K562 (cell line): Measurements from ENCODE around the gene NET1. TPM values are rescaled to one million over a fixed set of nuclear protein-coding genes. Genes with fewer than 3 reads are reported as not detected.

Source experiments
- BCOR ChIP-seq: fragments of 450-650 bp; IDR thresholded peaks from 2 replicates; pipeline ENCODE4 v1.6.1; 2016
- CBX1 ChIP-seq: sonication (generic); IDR thresholded peaks from 2 replicates; pipeline ENCODE4 v1.6.1; 2016; ENCODE audit warnings: antibody characterized with exemption, low read depth, mild to moderate bottlenecking
- COPS2 ChIP-seq: fragments of 450-650 bp; conservative IDR thresholded peaks from 2 replicates; pipeline ENCODE4 v1.6.1; 2016; ENCODE audit warnings: mild to moderate bottlenecking, moderate library complexity
- CREBBP ChIP-seq: IDR thresholded peaks from one replicate; pipeline ENCODE4 v1.6.1; 2012; ENCODE audit warnings: low read depth, mild to moderate bottlenecking, control low read depth, inconsistent platforms, low read length
- ETV5 ChIP-seq: sonication (generic); formaldehyde crosslinking; IDR thresholded peaks from 2 replicates; pipeline ENCODE4 v1.4.0; 2020; ENCODE audit warnings: low read depth, mild to moderate bottlenecking, missing genetic modification reagents
- HDAC2 ChIP-seq: fragments of 450-650 bp; IDR thresholded peaks from 2 replicates; pipeline ENCODE4 v1.6.1; 2016; ENCODE audit warnings: mild to moderate bottlenecking
- KAT2B ChIP-seq: IDR thresholded peaks from one replicate; pipeline ENCODE4 v1.6.1; 2012; ENCODE audit warnings: low read depth, mild to moderate bottlenecking, control low read depth, inconsistent platforms, low read length, moderate library complexity
- KDM1A ChIP-seq, 2 experiments: fragments of 450-650 bp; IDR thresholded peaks; 2 replicates each; pipeline ENCODE4 v1.6.1; 2016; ENCODE audit warnings: mild to moderate bottlenecking in 2 of 2
- MCM5 ChIP-seq: fragments of 450-650 bp; IDR thresholded peaks from 2 replicates; pipeline ENCODE4 v1.6.1; 2016; ENCODE audit warnings: low read depth
- PCBP1 ChIP-seq: fragments of 200-400 bp; formaldehyde crosslinking; IDR thresholded peaks from 2 replicates; pipeline ENCODE4 v1.6.1; 2018; ENCODE audit warnings: mild to moderate bottlenecking, low read depth, low read length; ENCODE audit not compliant: poor library complexity, severe bottlenecking
- RB1 ChIP-seq: fragments of 450-650 bp; IDR thresholded peaks from 2 replicates; pipeline ENCODE4 v1.6.1; 2017; ENCODE audit warnings: low read depth, mild to moderate bottlenecking
- RBFOX2 ChIP-seq: fragments of 200-400 bp; formaldehyde crosslinking; IDR thresholded peaks from 2 replicates; pipeline ENCODE4 v1.6.1; 2017; ENCODE audit warnings: low read depth, mild to moderate bottlenecking, low read length, moderate library complexity
- SIN3B ChIP-seq: fragments of 450-650 bp; IDR thresholded peaks from 2 replicates; pipeline ENCODE4 v1.6.1; 2017; ENCODE audit warnings: low read depth, mild to moderate bottlenecking, moderate library complexity
- STAT5B ChIP-seq: fragments of 250-450 bp; sonication (Bioruptor Pico); IDR thresholded peaks from 2 replicates; pipeline ENCODE4 v1.8.0; 2021; ENCODE audit warnings: mild to moderate bottlenecking, inconsistent platforms
- ZNF124 ChIP-seq: sonication (generic); formaldehyde crosslinking; IDR thresholded peaks from 2 replicates; pipeline ENCODE4 v1.8.1; 2022; ENCODE audit warnings: missing genetic modification reagents
- ZNF76 ChIP-seq: fragments of 250-450 bp; sonication (Bioruptor Pico); IDR thresholded peaks from 2 replicates; pipeline ENCODE4 v1.4.0; 2020; ENCODE audit warnings: mild to moderate bottlenecking, moderate library complexity, borderline replicate concordance
- polyA plus RNA-seq, 8 experiments: library from polyadenylated mRNA; depleted of rRNA in 4 of 8; stranded (reverse) in 5 of 8; unstranded in 3 of 8; fragments of >200 nt; fragmentation: Nextera tagmentation in 2 of 8; fragmentation: Illumina TruSeq in 1 of 8; extraction: Ambion mirVana in 2 of 8; extraction: Trizol in 1 of 8; gene quantifications; 2 replicates each; pipeline versions ENCODE4 v1.2.1 to v1.2.3, GENCODE V29; 2011 to 2014; ENCODE audit warnings: inconsistent platforms in 1 of 8, missing spikeins in 1 of 8
- total RNA-seq, 7 experiments: library from RNA; depleted of rRNA in 6 of 7; stranded (reverse); fragments of >200 nt in 6 of 7; fragmentation: Illumina TruSeq in 2 of 7; extraction: Trizol in 2 of 7; gene quantifications; 2 replicates each; pipeline versions ENCODE4 v1.2.1 to v1.2.3, GENCODE V29; 2011 to 2021; ENCODE audit warnings: low replicate concordance in 1 of 7
- TF ChIP-seq, protein P1 (sequence below): fragments of 200-800 bp; sonication (Bioruptor generic); IDR thresholded peaks from 2 replicates; pipeline ENCODE4 v1.6.1; 2016; ENCODE audit warnings: missing genetic modification characterization, missing compliant biosample characterization
- TF ChIP-seq, protein P2 (sequence below): fragments of 450-650 bp; IDR thresholded peaks from 2 replicates; pipeline ENCODE4 v1.6.1; 2016; ENCODE audit warnings: missing biosample characterization, missing genetic modification characterization
- TF ChIP-seq, protein P3 (sequence below): sonication (generic); formaldehyde crosslinking; IDR thresholded peaks from 2 replicates; pipeline ENCODE4 v1.8.1; 2023; ENCODE audit warnings: mild to moderate bottlenecking, missing genetic modification reagents, moderate library complexity

The NET1 gene
- total and polyA plus RNA-seq, 9 of the 15 experiments (the other 6 are each of a cell fraction or from before 2014, with no cell fraction given): 47.4 to 258 (median 106) TPM

DNA sequence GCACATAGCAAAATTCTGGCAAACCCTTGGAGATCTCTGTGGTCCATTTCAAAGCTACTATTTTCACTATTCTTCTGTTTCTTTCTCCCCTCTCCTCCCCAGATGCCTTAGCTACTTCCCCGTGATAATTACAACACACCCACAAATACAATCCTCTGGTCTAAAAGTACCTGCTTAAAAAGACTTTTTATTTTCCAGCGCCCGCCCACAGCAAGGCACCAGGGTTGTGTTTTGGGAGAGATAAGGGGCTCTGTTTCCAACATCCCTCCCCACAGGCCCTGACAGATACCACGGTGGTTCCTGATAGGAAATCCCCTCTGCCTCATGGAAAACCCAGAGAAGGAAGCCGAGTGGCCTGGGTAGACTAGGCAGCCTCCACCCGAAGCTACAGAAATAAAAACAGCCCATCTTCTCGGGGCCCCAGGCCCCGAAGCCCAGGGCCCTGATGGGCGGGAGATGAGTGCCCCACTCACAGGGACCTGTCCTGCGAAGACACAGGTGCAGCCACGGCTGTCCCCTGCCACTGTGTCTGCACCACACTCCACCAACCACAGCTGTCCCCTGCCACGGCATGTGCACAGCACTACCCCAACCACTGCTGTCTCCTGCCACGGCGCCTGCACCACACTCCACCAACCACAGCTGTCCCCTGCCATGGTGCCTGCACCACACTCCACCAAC, 67.3 kb downstream of the NET1 start (continued):
- TF ChIP-seq COPS2: no peak
- no peak for TF ChIP-seq SIN3B
- TF ChIP-seq, protein P1, sequence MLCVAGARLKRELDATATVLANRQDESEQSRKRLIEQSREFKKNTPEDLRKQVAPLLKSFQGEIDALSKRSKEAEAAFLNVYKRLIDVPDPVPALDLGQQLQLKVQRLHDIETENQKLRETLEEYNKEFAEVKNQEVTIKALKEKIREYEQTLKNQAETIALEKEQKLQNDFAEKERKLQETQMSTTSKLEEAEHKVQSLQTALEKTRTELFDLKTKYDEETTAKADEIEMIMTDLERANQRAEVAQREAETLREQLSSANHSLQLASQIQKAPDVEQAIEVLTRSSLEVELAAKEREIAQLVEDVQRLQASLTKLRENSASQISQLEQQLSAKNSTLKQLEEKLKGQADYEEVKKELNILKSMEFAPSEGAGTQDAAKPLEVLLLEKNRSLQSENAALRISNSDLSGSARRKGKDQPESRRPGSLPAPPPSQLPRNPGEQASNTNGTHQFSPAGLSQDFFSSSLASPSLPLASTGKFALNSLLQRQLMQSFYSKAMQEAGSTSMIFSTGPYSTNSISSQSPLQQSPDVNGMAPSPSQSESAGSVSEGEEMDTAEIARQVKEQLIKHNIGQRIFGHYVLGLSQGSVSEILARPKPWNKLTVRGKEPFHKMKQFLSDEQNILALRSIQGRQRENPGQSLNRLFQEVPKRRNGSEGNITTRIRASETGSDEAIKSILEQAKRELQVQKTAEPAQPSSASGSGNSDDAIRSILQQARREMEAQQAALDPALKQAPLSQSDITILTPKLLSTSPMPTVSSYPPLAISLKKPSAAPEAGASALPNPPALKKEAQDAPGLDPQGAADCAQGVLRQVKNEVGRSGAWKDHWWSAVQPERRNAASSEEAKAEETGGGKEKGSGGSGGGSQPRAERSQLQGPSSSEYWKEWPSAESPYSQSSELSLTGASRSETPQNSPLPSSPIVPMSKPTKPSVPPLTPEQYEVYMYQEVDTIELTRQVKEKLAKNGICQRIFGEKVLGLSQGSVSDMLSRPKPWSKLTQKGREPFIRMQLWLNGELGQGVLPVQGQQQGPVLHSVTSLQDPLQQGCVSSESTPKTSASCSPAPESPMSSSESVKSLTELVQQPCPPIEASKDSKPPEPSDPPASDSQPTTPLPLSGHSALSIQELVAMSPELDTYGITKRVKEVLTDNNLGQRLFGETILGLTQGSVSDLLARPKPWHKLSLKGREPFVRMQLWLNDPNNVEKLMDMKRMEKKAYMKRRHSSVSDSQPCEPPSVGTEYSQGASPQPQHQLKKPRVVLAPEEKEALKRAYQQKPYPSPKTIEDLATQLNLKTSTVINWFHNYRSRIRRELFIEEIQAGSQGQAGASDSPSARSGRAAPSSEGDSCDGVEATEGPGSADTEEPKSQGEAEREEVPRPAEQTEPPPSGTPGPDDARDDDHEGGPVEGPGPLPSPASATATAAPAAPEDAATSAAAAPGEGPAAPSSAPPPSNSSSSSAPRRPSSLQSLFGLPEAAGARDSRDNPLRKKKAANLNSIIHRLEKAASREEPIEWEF: no peak
- TF ChIP-seq, protein P2, sequence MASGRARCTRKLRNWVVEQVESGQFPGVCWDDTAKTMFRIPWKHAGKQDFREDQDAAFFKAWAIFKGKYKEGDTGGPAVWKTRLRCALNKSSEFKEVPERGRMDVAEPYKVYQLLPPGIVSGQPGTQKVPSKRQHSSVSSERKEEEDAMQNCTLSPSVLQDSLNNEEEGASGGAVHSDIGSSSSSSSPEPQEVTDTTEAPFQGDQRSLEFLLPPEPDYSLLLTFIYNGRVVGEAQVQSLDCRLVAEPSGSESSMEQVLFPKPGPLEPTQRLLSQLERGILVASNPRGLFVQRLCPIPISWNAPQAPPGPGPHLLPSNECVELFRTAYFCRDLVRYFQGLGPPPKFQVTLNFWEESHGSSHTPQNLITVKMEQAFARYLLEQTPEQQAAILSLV (tag): no peak
- no peak for TF ChIP-seq BCOR
- no peak for TF ChIP-seq PCBP1
- TF ChIP-seq HDAC2: peak; percentile 52; the same call in 1 of the 2 replicates
- TF ChIP-seq, protein P3, sequence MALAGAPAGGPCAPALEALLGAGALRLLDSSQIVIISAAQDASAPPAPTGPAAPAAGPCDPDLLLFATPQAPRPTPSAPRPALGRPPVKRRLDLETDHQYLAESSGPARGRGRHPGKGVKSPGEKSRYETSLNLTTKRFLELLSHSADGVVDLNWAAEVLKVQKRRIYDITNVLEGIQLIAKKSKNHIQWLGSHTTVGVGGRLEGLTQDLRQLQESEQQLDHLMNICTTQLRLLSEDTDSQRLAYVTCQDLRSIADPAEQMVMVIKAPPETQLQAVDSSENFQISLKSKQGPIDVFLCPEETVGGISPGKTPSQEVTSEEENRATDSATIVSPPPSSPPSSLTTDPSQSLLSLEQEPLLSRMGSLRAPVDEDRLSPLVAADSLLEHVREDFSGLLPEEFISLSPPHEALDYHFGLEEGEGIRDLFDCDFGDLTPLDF (CRISPR knock-in tag): no peak
- no peak for TF ChIP-seq KAT2B
- TF ChIP-seq ETV5 (CRISPR knock-in tag): peak; percentile 58; the same call in 1 of the 2 replicates
- TF ChIP-seq STAT5B: no peak
- TF ChIP-seq RBFOX2: peak; percentile 62
- no peak for TF ChIP-seq CREBBP
- no peak; the same call in 1 of the 2 replicates for TF ChIP-seq CBX1
- peak in 1 of 2 experiments; percentile 28; a peak in 1 of 4 replicates for TF ChIP-seq KDM1A (IDR thresholded peaks at IDR 0.05)
- no peak for TF ChIP-seq ZNF124
- TF ChIP-seq RB1: no peak
- TF ChIP-seq MCM5: no peak
- TF ChIP-seq ZNF76 (CRISPR knock-in tag): no peak
